GM15510 (cell line): ENCODE results near the gene MPHOSPH8.
A peak's percentile ranks its signal among the peaks of the same experiment; 100 is the strongest.

Experiments used
- POLR2A ChIP-seq: IDR thresholded peaks from 3 replicates; pipeline ENCODE4 v1.6.1; 2011; ENCODE audit warnings: borderline replicate concordance; ENCODE audit not compliant: insufficient read length; ENCODE audit errors: extremely low read depth

Gene MPHOSPH8

DNA sequence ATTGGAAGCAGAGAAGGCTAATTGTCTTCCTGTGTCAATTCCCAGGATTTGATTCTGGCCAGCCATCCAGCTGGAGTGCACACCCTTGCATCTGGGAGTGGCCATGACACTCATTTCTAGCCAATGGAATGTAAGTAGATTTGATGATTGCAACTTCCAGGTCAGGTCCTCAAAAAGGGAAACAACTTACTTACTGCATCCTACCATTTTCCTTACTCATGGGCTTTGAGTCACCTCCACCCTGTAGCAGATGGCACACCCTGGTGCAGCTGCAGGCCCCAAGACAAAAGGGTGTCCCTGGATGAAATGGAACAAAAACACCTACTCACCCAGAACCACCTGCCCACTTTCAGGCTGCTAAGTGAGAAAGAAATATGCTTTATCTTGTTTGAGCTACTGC lies 27.3 kb upstream of the MPHOSPH8 start:
- no peak for TF ChIP-seq POLR2A

DNA sequence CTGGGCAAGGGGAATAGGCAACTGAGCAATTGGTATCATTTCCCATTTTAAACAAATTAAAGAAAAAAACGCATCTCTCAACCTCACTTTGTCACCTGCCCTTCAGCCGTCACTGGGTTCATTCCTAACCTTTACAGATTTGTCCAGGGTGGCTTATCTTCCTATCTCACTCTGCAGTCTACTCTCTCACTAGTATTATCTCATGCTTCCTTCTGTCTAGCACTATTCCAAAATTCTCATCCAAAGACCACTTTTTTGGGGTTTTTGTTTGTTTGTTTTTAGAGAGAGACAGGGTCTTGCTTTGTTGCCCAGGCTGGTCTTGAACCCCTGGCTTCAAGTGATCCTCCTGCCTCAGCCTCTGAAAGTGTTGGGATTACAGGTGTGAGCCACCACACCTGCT lies 26.7 kb upstream of the MPHOSPH8 start:
- TF ChIP-seq POLR2A, result no peak

DNA sequence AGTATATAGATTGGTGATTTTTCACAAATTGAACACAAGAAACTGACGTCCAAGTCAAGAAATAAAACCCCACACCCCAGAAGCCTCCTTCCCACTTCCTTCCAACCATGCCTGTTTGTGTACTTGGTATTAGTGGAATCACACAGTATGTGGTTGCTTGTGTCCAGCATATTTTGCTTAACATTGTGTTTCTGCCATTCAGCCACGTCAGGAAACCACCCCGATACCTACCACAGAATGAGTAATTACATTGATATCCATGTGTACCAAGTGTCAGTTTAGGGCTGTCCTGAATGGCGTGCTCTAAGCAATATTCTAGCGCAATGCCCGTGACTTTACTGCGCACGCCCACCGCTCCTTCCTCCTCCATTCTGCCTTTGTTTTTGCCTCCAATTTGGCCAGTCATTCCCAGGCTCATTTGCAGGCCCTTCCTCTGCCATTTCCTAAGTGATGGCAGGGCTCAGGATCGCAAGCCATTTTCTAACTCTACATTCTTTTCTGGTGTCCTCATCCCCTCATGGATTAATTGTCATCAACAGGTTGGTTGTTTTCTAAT lies 25.9 kb upstream of the MPHOSPH8 start:
- no peak for TF ChIP-seq POLR2A

DNA sequence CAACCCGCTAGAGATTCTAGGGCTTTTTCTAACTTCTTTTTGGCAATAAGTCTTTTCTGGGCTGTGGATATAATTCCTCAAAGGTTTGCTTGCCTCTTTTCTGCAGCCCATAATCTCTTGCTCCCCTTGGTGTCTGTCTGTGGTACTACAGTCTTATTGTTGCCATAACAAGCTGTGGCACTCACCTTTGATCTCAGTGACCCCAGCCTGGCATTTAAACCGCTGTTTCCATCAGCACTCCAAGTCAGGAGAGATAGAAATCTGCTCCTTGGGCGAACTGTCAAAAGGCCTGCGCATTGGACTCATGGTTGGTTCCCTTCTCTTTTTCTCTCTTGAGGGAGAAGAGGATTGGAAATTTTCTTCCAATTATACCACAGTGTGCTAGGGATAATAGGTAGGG lies 14.5 kb upstream of the MPHOSPH8 start:
- TF ChIP-seq POLR2A, result no peak

DNA sequence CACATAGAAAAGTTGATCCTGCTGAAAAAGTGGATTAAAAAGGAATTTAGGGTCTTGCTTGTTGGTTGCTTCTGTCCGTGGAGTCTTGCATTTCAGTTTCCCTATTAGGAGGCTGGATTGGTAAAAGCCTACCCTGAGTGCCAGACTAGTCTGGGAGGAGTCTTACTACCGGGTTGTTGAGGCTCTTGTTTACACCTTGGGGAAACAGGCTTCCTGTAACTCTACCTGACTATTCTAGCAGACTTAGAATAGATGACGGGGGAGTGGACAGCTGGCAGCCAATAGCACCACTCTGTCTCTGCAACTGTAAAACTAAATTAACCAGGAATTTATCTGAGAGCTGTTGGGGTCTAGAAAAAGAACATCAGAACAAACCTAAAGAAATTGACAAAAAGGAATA lies 11.3 kb upstream of the MPHOSPH8 start:
- TF ChIP-seq POLR2A, result no peak

DNA sequence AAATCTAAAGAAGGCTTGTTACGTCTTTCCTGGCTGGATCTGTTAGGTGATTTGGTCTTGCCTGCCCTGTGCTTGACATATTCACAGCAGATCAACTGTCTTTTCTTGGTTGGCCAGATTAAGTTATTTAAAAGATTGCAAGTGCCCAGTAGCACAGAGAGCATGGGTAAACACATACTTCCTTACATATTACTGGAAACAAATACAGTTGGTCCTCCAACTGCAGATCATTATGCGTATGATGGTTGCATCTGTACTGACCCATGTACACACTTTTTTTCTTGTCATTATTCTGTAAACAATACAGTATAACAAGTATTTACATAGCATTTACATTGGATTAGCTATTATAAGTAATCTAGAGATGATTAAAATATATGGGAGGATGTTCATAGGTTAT lies 9.2 kb upstream of the MPHOSPH8 start:
- no peak for TF ChIP-seq POLR2A

DNA sequence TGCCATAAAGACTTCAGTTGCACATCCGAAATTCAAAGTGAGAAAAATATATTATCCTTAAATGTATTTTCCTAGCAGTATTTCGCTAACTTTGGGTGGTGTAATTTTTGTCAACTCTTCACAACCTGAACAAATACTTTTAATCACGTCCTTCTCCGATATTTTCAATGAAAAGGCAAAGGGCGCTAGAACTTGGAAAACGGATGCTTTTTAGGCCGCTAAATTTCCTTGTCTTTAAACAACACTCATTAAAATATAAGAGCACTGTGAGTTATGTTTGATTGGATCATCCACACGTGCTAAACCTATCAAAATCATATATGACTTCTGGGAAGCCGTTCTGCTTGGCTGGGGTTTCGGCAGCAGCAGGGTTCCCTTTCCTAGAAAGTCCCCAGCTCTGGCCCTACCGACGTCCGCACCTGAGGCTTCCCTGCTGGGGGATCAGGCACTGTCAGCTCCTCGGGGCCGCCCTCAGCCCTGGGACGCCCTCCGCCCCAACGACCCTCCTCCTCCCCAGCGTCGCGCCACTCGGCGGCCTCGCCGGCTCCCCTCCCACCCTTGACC lies 462 bp upstream of the MPHOSPH8 start:
- peak; percentile 75 for TF ChIP-seq POLR2A

DNA sequence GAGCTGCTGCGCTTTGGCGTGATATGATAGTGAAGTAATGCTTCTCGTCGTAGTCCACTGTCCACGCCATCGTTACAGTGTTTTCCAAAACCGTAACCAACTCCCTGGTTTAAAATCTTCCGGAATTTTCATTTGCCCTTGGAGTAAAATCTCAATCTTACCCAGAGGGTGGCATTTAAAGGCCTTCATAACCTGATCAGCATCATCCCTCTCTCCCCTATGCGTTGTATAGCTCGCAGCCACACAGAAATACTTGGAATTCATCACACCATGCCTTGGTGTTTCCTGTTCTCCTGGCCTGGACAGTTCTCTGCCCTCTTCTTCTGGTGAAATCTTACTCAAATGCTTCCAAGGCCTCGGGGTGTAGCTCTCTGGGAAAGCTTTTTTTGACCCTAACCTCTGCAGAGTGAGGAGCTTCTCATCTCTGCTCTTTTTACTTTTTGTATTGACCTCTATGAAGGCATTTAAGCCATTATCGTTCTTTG lies 839 bp downstream of the MPHOSPH8 start:
- TF ChIP-seq POLR2A, result no peak

DNA sequence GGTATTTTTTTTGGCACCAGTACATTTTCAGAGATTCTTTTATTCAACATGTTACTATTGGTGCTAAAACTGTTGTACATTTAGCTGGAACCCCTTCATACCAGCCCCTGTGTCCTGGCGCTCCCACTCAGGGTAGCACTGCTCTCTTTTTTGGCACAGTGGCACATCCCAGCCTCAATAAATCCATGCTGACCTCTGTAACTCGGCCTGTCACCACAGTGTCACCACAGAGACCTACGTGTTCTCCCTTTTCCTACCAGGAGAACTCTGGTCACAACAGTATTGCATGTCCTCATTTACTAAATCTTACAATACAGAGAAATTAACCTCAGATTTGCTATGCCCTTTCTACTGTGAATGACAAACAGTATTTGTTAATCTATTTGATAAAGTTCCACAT lies 10.2 kb downstream of the MPHOSPH8 start:
- TF ChIP-seq POLR2A, result no peak

DNA sequence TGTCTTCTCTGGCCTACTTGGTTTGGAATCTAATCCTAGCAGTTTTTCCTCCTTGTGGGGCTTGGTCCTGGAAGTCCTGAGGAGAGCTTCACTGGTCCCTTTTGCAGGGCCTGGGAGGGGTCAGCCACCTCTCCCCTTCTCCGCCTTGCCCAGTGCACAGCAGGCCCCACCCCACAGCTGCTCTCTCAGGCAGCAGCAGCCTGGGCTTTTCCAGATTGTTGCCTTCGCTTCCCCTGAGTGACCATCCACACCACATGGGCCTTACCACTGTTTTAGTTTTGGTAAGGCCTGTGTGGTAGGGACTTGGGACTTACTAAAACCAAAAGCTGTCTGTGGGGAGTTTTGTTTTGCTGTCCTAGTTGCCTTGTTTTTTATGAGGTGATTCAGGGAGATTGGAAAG lies 11.5 kb downstream of the MPHOSPH8 start:
- TF ChIP-seq POLR2A, result no peak

DNA sequence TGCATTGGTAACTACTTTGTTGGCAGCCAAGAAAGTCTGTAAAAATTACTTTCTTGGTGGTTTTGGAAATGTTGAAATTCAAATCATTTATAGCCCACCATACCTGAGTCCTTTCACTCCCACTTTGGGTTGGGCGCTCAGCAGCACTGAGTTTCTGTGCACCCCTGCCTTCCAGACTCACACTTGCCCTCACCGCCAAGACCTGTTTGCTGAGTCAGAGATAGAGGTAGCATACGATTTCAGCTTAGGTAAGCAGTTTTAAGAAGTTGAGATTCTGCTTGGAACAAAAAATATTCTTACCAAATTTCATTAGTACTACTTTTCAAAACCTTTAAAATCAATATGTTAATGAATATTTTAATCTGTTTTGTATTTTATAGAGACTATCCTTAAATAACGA lies 12.6 kb downstream of the MPHOSPH8 start:
- TF ChIP-seq POLR2A, result no peak

DNA sequence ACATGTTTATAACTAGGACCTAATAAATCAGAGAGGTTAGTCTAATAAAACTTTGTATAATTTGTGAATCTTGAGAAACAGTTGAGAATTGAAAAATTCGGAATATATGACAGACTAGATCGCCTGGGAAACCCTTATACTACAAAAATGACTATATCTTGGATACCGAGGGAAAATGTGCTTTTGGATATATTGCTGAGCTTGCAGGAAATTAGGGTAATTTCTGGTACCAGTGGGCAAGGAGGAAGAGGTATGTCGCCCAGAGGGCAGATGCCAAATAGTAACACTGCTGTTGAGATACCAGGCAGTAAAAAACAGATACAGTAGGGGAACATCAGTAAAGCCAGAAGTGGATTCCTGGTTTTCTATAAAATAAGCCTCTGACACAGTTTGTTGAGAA lies 17.3 kb downstream of the MPHOSPH8 start:
- TF ChIP-seq POLR2A, result no peak

DNA sequence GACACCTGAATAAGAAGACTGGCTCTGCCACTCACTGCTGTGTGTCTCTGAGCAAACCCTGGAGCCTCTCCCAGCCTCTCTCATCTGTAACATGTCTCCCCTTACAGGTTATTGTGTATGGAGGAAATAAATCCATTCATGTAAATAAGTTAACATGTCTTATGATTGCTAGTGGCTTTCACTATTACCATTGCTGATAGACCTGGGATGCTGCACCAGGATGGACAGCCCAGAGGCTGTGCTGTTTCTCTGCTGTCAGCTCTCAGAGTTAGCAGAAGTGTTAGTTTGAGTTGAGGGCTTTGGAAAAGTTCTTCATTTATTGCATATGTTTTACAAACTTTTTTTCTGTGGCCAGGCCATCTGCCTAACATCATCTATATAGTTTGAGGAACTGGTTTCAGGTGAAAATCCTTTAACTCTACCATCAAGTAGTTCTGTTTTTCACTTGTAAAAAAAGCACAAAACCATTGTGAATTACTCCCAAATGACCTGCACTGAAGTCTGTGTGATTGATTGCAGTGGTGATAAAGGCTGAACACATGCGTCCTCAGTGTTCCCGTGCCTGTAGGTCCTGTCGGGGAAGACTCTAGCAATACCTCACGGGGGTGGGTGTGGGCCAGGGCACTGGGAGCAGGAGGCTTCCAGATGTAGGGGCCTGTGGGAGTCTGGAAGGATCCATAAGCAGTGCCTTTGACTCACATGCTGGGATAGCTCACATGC lies 24.6 kb downstream of the MPHOSPH8 start:
- TF ChIP-seq POLR2A, result no peak

DNA sequence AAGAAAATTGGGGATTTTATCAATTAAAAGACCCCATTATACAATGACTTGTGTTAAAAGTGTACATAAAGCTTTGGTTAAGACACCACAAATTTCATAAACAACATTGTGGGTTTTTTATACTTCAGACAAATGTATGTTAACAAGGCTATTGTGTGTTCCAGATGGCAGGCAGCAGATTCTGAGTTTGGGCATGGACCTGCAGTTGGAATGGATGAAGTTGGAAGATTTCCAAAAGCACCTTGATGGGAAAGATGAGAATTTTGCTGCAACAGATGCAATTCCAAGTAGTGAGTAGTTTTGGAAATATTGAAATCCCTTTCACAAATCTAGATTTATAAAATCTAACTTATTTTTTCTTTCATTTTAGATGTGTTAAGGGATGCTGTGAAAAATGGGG lies 25.4 kb downstream of the MPHOSPH8 start:
- no peak for TF ChIP-seq POLR2A

DNA sequence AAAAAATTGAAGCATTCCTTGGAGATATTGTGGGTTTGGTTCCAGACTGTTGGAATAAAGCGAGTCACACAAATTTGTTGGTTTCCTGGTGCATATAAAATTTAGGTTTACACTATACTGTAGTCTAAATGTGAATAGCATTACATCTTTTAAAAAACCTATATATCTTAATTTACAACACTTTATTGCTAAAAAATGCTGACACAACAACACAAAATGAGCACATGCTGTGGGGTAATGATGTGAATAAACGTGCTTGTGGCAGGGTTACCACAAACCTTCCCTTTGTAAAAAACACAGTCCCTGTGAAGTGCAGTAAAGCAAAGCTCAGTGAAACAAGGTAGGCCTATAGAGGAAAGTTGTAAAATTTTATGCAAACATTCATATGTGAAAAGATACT lies 27.7 kb downstream of the MPHOSPH8 start:
- no peak for TF ChIP-seq POLR2A

DNA sequence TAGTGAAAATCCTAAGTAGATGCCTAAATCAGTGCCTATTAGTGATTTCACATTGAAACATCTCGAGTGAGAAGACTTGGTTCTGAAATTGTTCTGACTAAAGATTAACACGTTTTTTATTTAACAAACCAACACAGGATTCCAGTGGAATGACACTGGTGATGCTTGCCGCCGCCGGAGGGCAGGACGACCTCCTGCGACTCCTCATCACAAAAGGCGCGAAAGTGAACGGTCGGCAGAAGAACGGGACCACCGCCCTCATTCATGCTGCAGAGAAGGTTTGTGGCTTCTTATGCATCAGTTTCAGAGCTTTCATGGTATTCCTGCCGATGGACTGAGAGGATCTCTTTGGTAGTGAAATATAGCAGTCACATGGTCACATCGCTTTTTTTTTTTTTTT lies 28.1 kb downstream of the MPHOSPH8 start:
- no peak for TF ChIP-seq POLR2A
